HEK293T (cell line): Measurements from ENCODE around the gene USP36.

ENCODE experiments used
- BHLHE40 ChIP-seq: fragments of 450-650 bp; IDR thresholded peaks from 2 replicates; pipeline ENCODE4 v1.6.1; 2016; ENCODE audit warnings: mild to moderate bottlenecking, moderate library complexity, borderline replicate concordance
- ELF4 ChIP-seq: fragments of 450-650 bp; IDR thresholded peaks from 2 replicates; pipeline ENCODE4 v1.6.1; 2017; ENCODE audit warnings: antibody characterized with exemption
- FOXA1 ChIP-seq: fragments of 450-650 bp; IDR thresholded peaks from 2 replicates; pipeline ENCODE4 v1.6.1; 2016; ENCODE audit warnings: mild to moderate bottlenecking
- FOXK2 ChIP-seq: fragments of 450-650 bp; IDR thresholded peaks from 2 replicates; pipeline ENCODE4 v1.6.1; 2016; ENCODE audit warnings: mild to moderate bottlenecking
- FOXM1 ChIP-seq: fragments of 450-650 bp; IDR thresholded peaks from 2 replicates; pipeline ENCODE4 v1.6.1; 2017; ENCODE audit warnings: mild to moderate bottlenecking, borderline replicate concordance
- HDGF ChIP-seq: fragments of 450-650 bp; IDR thresholded peaks from 2 replicates; pipeline ENCODE4 v1.6.1; 2017; ENCODE audit warnings: antibody characterized with exemption, borderline replicate concordance
- SP1 ChIP-seq: fragments of 450-650 bp; IDR thresholded peaks from 2 replicates; pipeline ENCODE4 v1.6.1; 2017
- SUZ12 ChIP-seq: fragments of 450-650 bp; IDR thresholded peaks from 2 replicates; pipeline ENCODE4 v1.6.1; 2016; ENCODE audit warnings: mild to moderate bottlenecking
- ZNF384 ChIP-seq: fragments of 450-650 bp; IDR thresholded peaks from 2 replicates; pipeline ENCODE4 v1.6.1; 2016
- TF ChIP-seq, protein P1 (sequence below): fragments of 450-650 bp; IDR thresholded peaks from 2 replicates; pipeline ENCODE4 v1.6.1; 2016

DNA sequence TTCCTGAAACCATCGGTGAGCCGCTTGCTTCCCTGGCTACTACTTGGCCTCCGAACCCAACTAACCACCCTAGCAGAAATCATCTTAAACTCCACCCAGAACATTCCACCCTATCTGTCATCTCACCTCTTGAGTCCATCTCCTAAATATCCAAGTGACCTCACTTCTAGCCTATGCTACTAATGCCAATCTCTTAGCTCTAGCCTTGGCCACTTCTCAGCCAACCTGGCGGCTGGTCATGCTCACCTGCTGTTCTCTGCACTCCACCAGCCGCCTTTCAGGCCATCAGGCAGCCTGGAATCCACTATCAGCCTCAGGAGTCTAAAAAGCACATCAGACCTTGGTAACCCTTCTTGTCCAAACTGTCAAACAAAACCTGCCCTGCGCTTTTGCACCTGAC, 46.6 kb downstream of the USP36 start:
- TF ChIP-seq FOXA1 (no peak), SUZ12 (no peak), FOXM1 (no peak), SP1 (no peak), HDGF (no peak), BHLHE40 (no peak), ZNF384 (no peak), FOXK2 (no peak), ELF4 (no peak)
- TF ChIP-seq, protein P1, sequence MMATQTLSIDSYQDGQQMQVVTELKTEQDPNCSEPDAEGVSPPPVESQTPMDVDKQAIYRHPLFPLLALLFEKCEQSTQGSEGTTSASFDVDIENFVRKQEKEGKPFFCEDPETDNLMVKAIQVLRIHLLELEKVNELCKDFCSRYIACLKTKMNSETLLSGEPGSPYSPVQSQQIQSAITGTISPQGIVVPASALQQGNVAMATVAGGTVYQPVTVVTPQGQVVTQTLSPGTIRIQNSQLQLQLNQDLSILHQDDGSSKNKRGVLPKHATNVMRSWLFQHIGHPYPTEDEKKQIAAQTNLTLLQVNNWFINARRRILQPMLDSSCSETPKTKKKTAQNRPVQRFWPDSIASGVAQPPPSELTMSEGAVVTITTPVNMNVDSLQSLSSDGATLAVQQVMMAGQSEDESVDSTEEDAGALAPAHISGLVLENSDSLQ = no peak
